HUES6 (cell line): ENCODE measurements around the gene GPHN.

Source experiments
- H3K27ac ChIP-seq: 2 replicates; pipeline ENCODE4 v1.7.0; 2013; ENCODE audit warnings: low read depth, mild to moderate bottlenecking, low read length, inconsistent platforms
- H3K27me3 ChIP-seq: 2 replicates; pipeline ENCODE4 v1.6.1; 2013; ENCODE audit warnings: low read length; ENCODE audit not compliant: control insufficient read depth, insufficient read depth
- H3K36me3 ChIP-seq: 2 replicates; pipeline ENCODE4 v1.6.1; 2013; ENCODE audit warnings: low read length; ENCODE audit not compliant: control insufficient read depth, insufficient read depth
- H3K4me1 ChIP-seq: 2 replicates; pipeline ENCODE4 v1.6.1; 2013; ENCODE audit warnings: low read length; ENCODE audit not compliant: control insufficient read depth, insufficient read depth
- H3K4me3 ChIP-seq: 2 replicates; pipeline ENCODE4 v1.5.1; 2013; ENCODE audit warnings: low read depth, low read length
- H3K9ac ChIP-seq: one replicate; pipeline ENCODE4 v1.6.1; 2013; ENCODE audit warnings: mild to moderate bottlenecking, low read length
- H3K9me3 ChIP-seq: 2 replicates; pipeline ENCODE4 v1.6.1; 2013; ENCODE audit warnings: low read depth, low read length; ENCODE audit not compliant: control insufficient read depth, insufficient read depth

GPHN gene

GRCh38 chr14:66920196-66920595, 412.2 kb downstream of the GPHN start:
- Histone ChIP-seq H3K27ac (no peak overlapping the region), H3K9ac (no peak overlapping the region), H3K4me1 (no peaks in the 10 kb centered on the region), H3K9me3 (no peaks in the 10 kb centered on the region), H3K4me3 (no peak overlapping the region), H3K36me3 (no peaks in the 10 kb centered on the region), H3K27me3 (no peaks in the 10 kb centered on the region)

GRCh38 chr14:66923251-66923650, 415.3 kb downstream of the GPHN start:
- Histone ChIP-seq H3K36me3 (no peaks in the 10 kb centered on the region), H3K4me3 (no peak overlapping the region), H3K27ac (no peak overlapping the region), H3K9ac (no peak overlapping the region), H3K4me1 (no peaks in the 10 kb centered on the region), H3K27me3 (no peaks in the 10 kb centered on the region), H3K9me3 (no peaks in the 10 kb centered on the region)

GRCh38 chr14:66939409-66939808, 431.5 kb downstream of the GPHN start:
- H3K27ac ChIP-seq: no peak overlapping the region
- H3K36me3 ChIP-seq: no peaks in the 10 kb centered on the region
- H3K4me1 ChIP-seq: no peaks in the 10 kb centered on the region
- no peak overlapping the region for H3K9ac ChIP-seq
- H3K9me3 ChIP-seq: peaks cover 20% of the 10 kb centered on the region
- no peak overlapping the region for H3K4me3 ChIP-seq
- no peaks in the 10 kb centered on the region for H3K27me3 ChIP-seq

GRCh38 chr14:66944872-66945271, 436.9 kb downstream of the GPHN start:
- Histone ChIP-seq H3K4me3 (no peak overlapping the region), H3K9me3 (peaks cover 41% of the 10 kb centered on the region), H3K27ac (no peak overlapping the region), H3K9ac (no peak overlapping the region), H3K36me3 (peaks cover 3% of the 10 kb centered on the region; the same call in 1 of the 2 replicates), H3K4me1 (no peaks in the 10 kb centered on the region), H3K27me3 (no peaks in the 10 kb centered on the region)

- no peaks in the 10 kb centered on the region for H3K36me3 ChIP-seq
- no peaks in the 10 kb centered on the region for H3K4me1 ChIP-seq
- H3K4me3 ChIP-seq: no peak overlapping the region
- H3K9ac ChIP-seq: no peak overlapping the region
- H3K9me3 ChIP-seq: peaks cover 16% of the 10 kb centered on the region
- H3K27me3 ChIP-seq: no peaks in the 10 kb centered on the region
- no peak overlapping the region for H3K27ac ChIP-seq
Measured at GRCh38 chr14:66955159-66955558, 447.2 kb downstream of the GPHN start.

GRCh38 chr14:66959437-66960050, 451.6 kb downstream of the GPHN start:
- H3K27ac ChIP-seq: no peak overlapping the region
- H3K9me3 ChIP-seq: peaks cover 16% of the 10 kb centered on the region
- H3K27me3 ChIP-seq: no peaks in the 10 kb centered on the region
- H3K4me3 ChIP-seq: no peak overlapping the region
- H3K36me3 ChIP-seq: no peaks in the 10 kb centered on the region
- no peaks in the 10 kb centered on the region for H3K4me1 ChIP-seq
- no peak overlapping the region for H3K9ac ChIP-seq

GRCh38 chr14:66965831-66966230, 457.9 kb downstream of the GPHN start:
- no peaks in the 10 kb centered on the region for H3K4me1 ChIP-seq
- H3K9me3 ChIP-seq: no peaks in the 10 kb centered on the region
- no peak overlapping the region for H3K9ac ChIP-seq
- no peak overlapping the region for H3K27ac ChIP-seq
- H3K36me3 ChIP-seq: no peaks in the 10 kb centered on the region
- H3K4me3 ChIP-seq: no peak overlapping the region
- no peaks in the 10 kb centered on the region for H3K27me3 ChIP-seq

GRCh38 chr14:66972469-66972868, 464.5 kb downstream of the GPHN start:
- Histone ChIP-seq H3K27me3 (no peaks in the 10 kb centered on the region), H3K4me3 (no peak overlapping the region), H3K27ac (no peak overlapping the region), H3K36me3 (no peaks in the 10 kb centered on the region), H3K9me3 (no peaks in the 10 kb centered on the region), H3K9ac (no peak overlapping the region), H3K4me1 (no peaks in the 10 kb centered on the region)

GRCh38 chr14:66974397-66975025, 466.6 kb downstream of the GPHN start:
- H3K9me3 ChIP-seq: no peaks in the 10 kb centered on the region
- no peaks in the 10 kb centered on the region for H3K4me1 ChIP-seq
- no peaks in the 10 kb centered on the region for H3K36me3 ChIP-seq
- no peak overlapping the region for H3K27ac ChIP-seq
- no peak overlapping the region for H3K9ac ChIP-seq
- H3K4me3 ChIP-seq: no peak overlapping the region
- no peaks in the 10 kb centered on the region for H3K27me3 ChIP-seq

- no peak overlapping the region for H3K9ac ChIP-seq
- H3K27ac ChIP-seq: no peak overlapping the region
- no peaks in the 10 kb centered on the region for H3K4me1 ChIP-seq
- H3K4me3 ChIP-seq: no peak overlapping the region
- no peaks in the 10 kb centered on the region for H3K27me3 ChIP-seq
- no peaks in the 10 kb centered on the region for H3K9me3 ChIP-seq
- no peaks in the 10 kb centered on the region for H3K36me3 ChIP-seq
Measured at GRCh38 chr14:66975251-66975650, 467.3 kb downstream of the GPHN start.

- Histone ChIP-seq H3K4me3 (no peak overlapping the region), H3K9ac (no peak overlapping the region), H3K9me3 (no peaks in the 10 kb centered on the region), H3K27me3 (no peaks in the 10 kb centered on the region), H3K4me1 (no peaks in the 10 kb centered on the region), H3K27ac (no peak overlapping the region), H3K36me3 (no peaks in the 10 kb centered on the region)
Measured at GRCh38 chr14:66979101-66979974, 471.4 kb downstream of the GPHN start.
